ENCODE data around the gene BMP7. TPM values are rescaled to one million over a fixed set of nuclear protein-coding genes. Genes with fewer than 3 reads are reported as not detected.

BMP7 gene
- total and polyA plus RNA-seq, 2 of the 8 experiments (the other 6 are each of a cell fraction or from before 2014, with no cell fraction given), result 9.2 to 14.7 TPM

- WGBS, 2 experiments (ENCODE audit: extremely low coverage in 1 of 2, insufficient coverage in 1 of 2, insufficient read length in 1 of 2, insufficient replicate concordance in 2 of 2, low coverage in 1 of 2, low lambda C conversion rate in 2 of 2, missing lambda C conversion rate in 1 of 2), result 93% methylated on average over 3 of the region's 3 CpGs; no CpG with 5 or more reads in 1 of the 2 experiments
- Histone ChIP-seq H3K9ac (replicated peaks in 1 of 4; ENCODE audit: extremely low read depth in 1 of 4, low read depth in 3 of 4, low read length in 3 of 4) (no peak overlapping the region), H3K4me1 (replicated peaks in 1 of 4; ENCODE audit: control insufficient read depth in 3 of 4, insufficient read depth in 4 of 4, low read length in 3 of 4) (peaks cover 0 to 20% (median 8%) of the 10 kb centered on the region in 4 experiments; a peak in 6 of 7 replicates), H4K5ac (ENCODE audit: insufficient read length, low read depth, low read length) (no peak overlapping the region), H4K8ac (ENCODE audit: extremely low read depth, insufficient read depth, low read length) (no peak overlapping the region), H3K36me3 (ENCODE audit: control insufficient read depth in 2 of 4, insufficient read depth in 4 of 4, low read length in 3 of 4) (no peaks in the 10 kb centered on the region), H3K23ac (ENCODE audit: insufficient read length) (no peak overlapping the region), H2AFZ (ENCODE audit: low read length) (no peak overlapping the region), H2BK120ac (replicated peaks; ENCODE audit: low read depth, low read length) (no peak overlapping the region), H2BK5ac (ENCODE audit: low read depth, low read length) (no peak overlapping the region), H3K18ac (ENCODE audit: extremely low read depth, low read length) (no peak overlapping the region), H3K79me2 (ENCODE audit: control insufficient read depth in 1 of 2, insufficient read depth in 2 of 2, low read length in 2 of 2) (no peaks in the 10 kb centered on the region), H2BK12ac (ENCODE audit: low read depth, low read length) (no peak overlapping the region), H3K27ac (ENCODE audit: low read depth, low read length) (no peak overlapping the region), H2BK20ac (ENCODE audit: low read length) (no peak overlapping the region), H2AK5ac (ENCODE audit: low read depth, low read length) (no peak overlapping the region), H4K91ac (replicated peaks; ENCODE audit: insufficient read length, low read length) (no peak overlapping the region), H3K79me1 (ENCODE audit: low read depth, low read length) (no peaks in the 10 kb centered on the region), H3K23me2 (ENCODE audit: low read depth, low read length) (peaks cover 4% of the 10 kb centered on the region; the same call in 1 of the 2 replicates), H2BK15ac (ENCODE audit: low read length) (no peak overlapping the region), H3K27me3 (replicated peaks in 1 of 4; ENCODE audit: control insufficient read depth in 3 of 4, extremely low read depth in 1 of 4, insufficient read depth in 3 of 4, low read length in 3 of 4) (no peaks in the 10 kb centered on the region; a peak in 1 of 7 replicates), H4K20me1 (replicated peaks in 1 of 2; ENCODE audit: control insufficient read depth in 1 of 2, insufficient read depth in 2 of 2, low read length in 2 of 2) (no peaks in the 10 kb centered on the region), H3K4ac (replicated peaks; ENCODE audit: insufficient read length, low read depth, low read length) (no peak overlapping the region), H3K56ac (replicated peaks; ENCODE audit: insufficient read length, low read depth, low read length) (no peak overlapping the region), H3K4me3 (ENCODE audit: extremely low read depth in 1 of 4, insufficient read depth in 2 of 4, low read depth in 3 of 4, low read length in 4 of 4) (no peak overlapping the region), H3K4me2 (ENCODE audit: insufficient read depth in 1 of 2, low read depth in 2 of 2, low read length in 2 of 2) (no peak overlapping the region), H3K9me3 (ENCODE audit: insufficient read depth in 2 of 2, low read depth in 1 of 2, low read length in 1 of 2) (no peaks in the 10 kb centered on the region), H3K14ac (ENCODE audit: insufficient read length) (no peak overlapping the region)
- FAIRE-seq (no peak), DNase-seq (ENCODE audit: low read depth in 1 of 2, low spot score in 2 of 2) (no peak)
- TF ChIP-seq BACH1 (IDR thresholded peaks at IDR 0.05; ENCODE audit: low read length) (no peak), JUN (IDR thresholded peaks at IDR 0.05; ENCODE audit: low read depth, low read length) (no peak), SIX5 (IDR thresholded peaks at IDR 0.05; ENCODE audit: low read depth, low read length) (no peak), GTF2F1 (IDR thresholded peaks at IDR 0.05; ENCODE audit: borderline replicate concordance, low read depth, low read length) (no peak), ATF3 (IDR thresholded peaks at IDR 0.05; ENCODE audit: insufficient read depth, low read depth, low read length) (no peak)
- CTCF ChIA-PET (ENCODE audit: partially characterized antibody), result no interaction called here
- POLR2A ChIA-PET (ENCODE audit: partially characterized antibody), result no interaction called here
Measured at GRCh38 chr20:57207251-57207650, 59.2 kb downstream of the BMP7 start.

Data from H1 (cell line).